HG03039 (cell line): ENCODE results near the gene LONP1.
"Not testable (repeated sequence)": the region's sequence is repeated elsewhere in the genome, so short reads cannot be mapped to it uniquely, and the experiment has no call there.

Experiments used
- ATAC-seq: cut with Tn5 transposase; IDR thresholded peaks from one replicate; pipeline ENCODE4 v1.9.1; 2021; ENCODE audit warnings: mild to moderate bottlenecking, moderate library complexity; ENCODE audit not compliant: unreplicated experiment

The LONP1 gene

DNA sequence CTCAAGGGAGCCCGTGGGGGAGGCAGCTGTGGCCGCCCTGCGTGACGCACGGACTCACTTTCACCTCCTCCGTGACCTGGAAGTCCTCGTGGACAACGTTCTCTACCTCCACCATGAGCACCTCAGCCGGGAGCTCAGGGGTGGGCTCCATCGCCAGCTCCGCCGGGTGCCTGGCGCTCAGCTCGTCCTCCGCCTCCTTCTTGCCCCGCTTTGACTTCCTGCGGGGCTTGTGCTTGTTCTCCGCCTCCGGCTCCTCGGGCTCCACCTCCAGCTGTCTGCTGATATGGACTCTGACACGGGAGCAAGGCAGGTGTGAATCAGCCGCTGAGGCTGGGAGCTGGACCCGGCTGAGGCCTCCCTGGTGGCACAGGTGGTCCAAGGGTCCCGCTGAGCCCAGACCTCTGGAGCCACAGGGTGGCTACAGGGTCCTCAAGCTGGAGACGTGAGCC, 8.2 kb downstream of the LONP1 start:
- no peak for ATAC-seq

DNA sequence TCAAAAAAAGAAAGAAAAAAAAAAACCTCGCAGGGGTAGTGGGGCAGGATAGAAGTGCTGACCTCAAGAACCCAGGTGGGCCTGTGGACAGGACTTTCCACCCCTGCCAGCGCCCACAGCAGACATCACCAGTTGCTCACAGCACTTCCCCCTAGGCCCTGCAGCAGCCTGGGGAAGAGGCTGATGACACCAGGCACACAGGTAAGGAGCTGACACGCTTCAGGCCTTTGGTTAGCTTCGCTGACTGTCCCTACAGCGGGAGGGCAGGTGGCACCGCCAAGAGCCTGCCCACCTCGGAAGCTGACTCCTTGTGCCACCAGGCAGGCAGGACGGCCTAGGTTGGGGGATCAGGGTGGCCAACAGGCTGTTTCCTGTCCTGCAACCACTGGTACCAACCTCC, 8.9 kb downstream of the LONP1 start:
- ATAC-seq: no peak

DNA sequence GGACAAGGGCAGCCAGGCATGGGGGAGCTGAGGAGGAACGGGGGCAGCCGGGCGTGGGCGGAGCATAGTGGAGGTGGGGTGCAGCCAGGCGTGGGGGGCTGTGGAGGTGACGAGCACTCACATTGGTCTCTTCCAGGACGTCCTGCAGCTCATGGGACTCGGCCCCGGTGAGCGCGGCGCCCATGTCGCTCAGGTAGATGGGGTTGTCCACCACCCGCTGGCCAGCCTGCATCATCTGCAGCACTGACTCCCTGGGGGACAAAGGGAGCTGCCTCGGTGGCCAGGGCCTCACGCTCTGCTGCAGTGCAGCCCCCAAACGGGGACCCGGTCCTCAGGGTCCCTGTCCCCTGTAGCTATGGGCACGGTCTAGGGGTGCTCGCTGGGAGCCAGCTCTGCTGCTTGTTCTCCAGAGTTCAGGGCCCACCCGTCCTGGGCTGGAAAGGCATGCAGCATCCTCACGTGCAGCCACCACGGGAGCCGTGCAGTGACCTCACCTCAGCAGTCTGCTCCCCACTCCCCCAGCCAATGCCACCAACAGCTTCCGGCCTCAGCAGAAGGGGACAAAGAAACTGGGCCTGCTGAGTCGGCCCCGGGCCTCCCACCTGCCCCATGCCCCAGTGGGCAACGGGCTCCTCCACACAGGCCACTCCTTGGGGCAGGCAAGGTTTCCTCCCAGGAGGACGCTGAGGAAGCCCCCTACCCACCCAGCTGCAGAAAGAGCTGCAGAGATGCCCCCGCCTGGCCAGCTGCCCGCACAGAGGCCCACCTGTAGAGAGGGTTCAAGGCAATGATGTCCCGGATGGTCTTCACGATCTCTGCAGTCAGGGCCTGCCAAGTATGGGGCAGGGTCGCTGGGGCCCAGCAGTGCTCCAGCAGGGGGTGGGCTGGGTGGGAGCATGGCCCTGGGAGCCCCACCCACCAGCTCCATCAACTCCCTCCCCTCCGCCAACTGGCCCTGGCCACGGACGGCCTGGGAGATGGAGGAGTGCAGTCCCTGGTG, 12.1 kb downstream of the LONP1 start:
- ATAC-seq: no peak

- no peak for ATAC-seq
Measured at GRCh38 chr19:5706876-5707573, 12.9 kb downstream of the LONP1 start.

DNA sequence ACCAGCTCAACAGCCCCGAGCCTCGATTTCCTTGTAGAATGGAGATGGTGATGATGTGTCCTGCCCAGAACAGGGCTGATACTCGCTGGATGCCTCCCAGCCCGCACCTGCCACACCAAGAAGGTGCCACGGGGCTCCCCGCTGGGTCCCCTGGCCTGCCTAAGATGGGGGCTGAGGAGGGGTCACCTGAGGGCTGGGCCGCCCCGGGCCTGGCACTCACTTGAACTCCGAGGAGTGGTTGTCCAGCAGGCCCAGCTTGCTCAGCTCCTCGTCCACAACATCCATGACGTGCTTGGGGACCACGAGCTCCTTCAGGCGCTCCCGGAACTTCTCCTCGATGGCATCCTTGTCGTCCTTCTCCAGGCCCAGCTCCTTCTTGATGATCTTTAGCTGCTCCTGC, 14.4 kb downstream of the LONP1 start:
- no peak for ATAC-seq

- no peak for ATAC-seq
Measured at GRCh38 chr19:5703819-5704818, 15.8 kb downstream of the LONP1 start.

GRCh38 chr19:5702053-5702410, 17.9 kb downstream of the LONP1 start:
- not testable (repeated sequence) for ATAC-seq

DNA sequence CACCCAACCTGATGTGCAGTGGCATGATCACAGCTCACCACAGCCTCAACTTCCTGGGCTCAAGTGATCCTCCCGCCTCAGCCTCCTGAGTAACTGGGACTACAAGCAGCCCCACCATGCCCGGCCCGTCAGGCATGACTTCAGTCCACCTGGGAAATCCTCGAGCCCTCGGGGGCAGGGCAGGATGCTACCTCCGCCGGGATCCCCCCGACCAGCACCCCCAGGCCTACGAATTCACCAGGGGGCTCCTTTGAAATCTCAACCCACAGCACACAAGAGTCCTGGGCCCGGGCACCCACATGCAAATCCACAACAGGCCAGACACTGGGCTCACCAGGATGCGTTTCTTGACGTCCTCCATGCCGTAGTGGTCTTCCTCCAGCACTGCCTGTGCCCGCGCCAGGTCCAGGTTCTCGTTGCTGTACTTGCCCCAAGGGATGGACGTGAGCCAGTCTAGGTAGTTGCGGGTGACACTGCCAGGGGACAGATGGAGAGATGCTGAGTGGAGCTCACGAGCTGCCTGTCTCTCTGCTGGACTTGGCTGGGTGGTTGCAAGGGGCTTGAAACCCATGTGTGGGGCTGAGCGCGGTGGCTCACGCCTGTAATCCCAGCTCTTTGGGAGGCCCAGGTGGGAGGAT, 19.4 kb downstream of the LONP1 start:
- ATAC-seq: no peak

DNA sequence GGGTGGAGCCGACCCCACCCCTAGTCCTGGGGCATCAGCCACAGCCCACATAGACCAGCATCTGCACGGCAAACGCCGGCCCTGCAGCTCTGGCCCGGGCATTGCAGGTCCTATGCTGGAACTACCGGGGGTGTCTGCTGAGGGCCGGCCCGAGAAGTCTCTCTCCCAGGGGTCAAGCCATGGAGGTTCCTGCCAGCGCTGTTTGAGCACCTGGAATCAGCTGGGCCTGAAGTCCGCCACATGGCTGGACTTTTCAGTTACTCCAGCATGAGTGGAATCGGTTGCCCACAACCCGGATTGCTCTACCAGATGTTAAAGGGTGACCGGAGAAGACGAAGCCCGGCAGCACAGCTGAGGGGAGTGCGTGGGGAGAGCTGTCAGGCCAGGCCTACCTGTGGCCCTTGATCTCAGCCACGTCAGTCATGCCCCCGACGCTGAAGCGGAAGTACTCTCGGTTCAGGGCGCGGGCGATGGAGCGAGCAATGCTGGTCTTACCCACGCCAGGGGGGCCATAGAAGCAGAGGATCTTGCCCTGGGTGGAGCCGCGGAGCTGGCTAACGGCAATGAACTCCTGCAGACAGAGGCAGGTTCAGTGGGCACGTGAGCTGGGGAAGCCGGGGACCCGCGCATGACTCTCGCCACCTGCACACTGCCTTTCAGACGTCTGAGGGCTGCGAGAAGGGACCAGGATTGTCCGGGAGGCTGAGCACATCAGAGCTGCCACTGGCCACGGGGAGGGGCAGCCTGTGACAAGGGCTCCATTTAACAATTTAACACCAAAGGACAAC, 21.1 kb downstream of the LONP1 start:
- ATAC-seq: no peak

DNA sequence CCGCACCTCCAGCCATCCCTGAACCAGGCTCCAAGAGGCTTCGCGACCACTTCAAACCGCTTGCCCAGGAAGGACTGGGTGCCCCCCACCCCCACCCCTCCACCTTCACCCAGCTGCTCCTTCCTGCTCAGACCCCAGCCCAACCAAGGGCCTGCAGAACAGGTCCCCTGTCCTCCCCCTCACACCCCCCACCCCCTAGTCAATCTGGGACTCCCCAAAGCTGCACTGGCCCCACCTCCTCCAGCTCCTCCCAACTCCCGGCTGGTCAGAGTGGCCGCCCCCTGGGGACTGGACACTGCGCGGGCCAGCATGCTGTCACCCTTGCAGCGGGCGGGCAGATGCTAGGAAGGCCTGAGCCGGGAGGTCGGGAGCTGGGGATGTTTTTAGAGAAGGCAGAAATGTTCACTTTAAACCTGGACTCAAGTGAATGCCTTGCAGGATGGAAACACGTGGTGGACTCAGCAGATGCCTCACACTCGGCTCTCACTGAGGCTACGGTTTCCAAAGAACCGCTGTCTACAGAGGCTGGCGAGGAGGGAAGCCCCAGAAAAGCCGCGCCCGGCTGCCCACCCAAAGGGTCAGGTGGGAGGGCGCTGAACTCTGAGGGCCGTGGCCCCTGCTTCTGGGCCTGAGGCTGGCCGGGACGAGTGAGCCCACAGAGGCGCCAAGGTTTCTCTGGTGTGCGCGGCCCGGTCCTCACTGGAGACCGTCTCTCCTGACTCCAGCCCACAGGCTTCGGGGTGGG, 21.9 kb downstream of the LONP1 start:
- no peak for ATAC-seq

GRCh38 chr19:5697022-5697889, 22.7 kb downstream of the LONP1 start:
- ATAC-seq: no peak

DNA sequence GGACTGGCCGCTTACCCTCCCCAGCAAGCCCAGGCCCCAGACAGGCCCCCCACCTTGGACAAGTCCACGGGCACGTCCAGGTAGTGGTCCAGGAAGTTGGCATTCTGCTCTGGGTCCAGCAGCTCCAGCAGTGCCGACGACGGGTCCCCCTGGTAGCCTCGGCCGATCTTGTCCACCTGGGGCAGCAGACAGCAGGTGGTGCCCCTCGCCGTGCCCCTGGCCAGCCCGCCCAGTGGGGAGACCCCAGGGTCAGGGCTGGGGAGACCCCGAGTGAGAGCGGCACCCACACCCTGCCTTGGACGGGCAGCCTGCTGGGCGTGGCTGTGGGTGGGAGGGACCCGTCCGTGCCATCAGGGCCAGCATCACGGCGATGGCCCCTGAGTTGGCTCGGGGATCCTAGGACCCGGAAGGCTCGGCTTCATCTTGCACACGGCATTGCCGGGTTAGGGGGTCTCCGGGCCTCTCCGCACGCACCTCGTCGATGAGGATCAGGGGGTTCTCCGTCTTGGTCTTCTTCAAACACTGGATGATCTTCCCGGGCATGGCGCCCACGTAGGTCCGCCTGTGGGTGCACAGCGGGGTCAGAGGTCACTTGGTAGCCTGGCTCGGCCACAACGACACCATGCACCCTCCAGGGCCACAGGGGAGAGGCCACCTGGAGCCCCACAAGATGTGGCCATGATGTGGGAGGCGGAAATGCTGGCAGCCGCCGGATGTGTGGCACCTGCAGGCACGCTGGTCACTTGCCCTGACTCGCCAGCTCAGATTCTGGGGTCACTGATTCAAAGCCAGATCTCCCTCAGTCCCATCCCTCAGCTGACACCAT, 23.5 kb downstream of the LONP1 start:
- ATAC-seq: no peak

DNA sequence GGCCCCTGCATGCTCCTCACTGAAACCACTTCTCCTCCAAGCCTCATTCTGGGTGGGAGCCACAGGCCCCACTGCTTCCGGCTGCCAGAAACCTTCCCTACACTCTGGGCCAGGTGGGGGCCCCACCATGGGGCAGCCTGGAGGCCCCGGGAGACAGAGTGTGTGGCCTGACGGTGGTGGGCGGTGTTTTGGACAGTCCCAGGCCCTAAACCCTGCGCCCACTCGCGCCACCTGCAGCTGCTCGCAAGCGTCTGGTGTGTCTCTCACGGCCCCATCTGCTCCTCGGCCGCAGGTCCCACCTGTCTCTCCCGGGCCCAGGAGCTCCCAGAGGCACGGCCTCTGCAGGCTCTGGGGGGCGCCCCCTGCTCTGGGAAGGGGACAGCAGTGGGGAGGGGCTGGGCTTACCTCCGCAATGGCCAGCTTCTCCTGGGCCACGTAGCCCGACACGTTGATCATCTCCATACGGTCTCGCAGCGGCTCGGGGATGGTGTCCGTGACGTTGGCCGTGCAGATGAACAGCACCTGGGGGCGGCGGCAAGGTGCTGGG, 24.2 kb downstream of the LONP1 start:
- no peak for ATAC-seq

GRCh38 chr19:5694956-5695648, 24.8 kb downstream of the LONP1 start:
- no peak for ATAC-seq

GRCh38 chr19:5694167-5694955, 25.6 kb downstream of the LONP1 start:
- no peak for ATAC-seq
